ENCODE data around the gene ATP9B. TPM values are rescaled to one million over a fixed set of nuclear protein-coding genes. Genes with fewer than 3 reads are reported as not detected.

ATP9B gene
- total and polyA plus RNA-seq, 4 donors = 7.1 to 31.4 (median 15.5) TPM

- H3K4me3 ChIP-seq (ENCODE audit: low read depth in 1 of 3, low read length in 3 of 3) = no peak overlapping the region
- WGBS = 30% methylated on average over 31 of the region's 31 CpGs
- H3K9ac ChIP-seq (ENCODE audit: low read depth in 1 of 2, low read length in 2 of 2) = no peak overlapping the region
- H3K27ac ChIP-seq (ENCODE audit: low read depth in 1 of 2, low read length in 2 of 2) = no peak overlapping the region
- DNase-seq (ENCODE audit: low spot score) = peak; percentile 66
- TF ChIP-seq CTCF (IDR thresholded peaks at IDR 0.05; ENCODE audit: low read depth, low read length, missing input control) = peak; percentile 86
- TF ChIP-seq EGR1 (IDR thresholded peaks at IDR 0.05; ENCODE audit: low read depth in 2 of 2) = no peak
- TF ChIP-seq RAD21 (IDR thresholded peaks at IDR 0.05) = peak; percentile 85 to 90
- no peak for TF ChIP-seq HNF4G (IDR thresholded peaks at IDR 0.05)
- TF ChIP-seq HNF4A (conservative IDR thresholded peaks at IDR 0.05) = no peak
- no peak for TF ChIP-seq RXRA (IDR thresholded peaks at IDR 0.05)
- no peaks in the 10 kb centered on the region for H3K36me3 ChIP-seq (ENCODE audit: control insufficient read depth in 4 of 4, insufficient read depth in 3 of 4, low read depth in 1 of 4, low read length in 3 of 4)
- no peaks in the 10 kb centered on the region for H3K27me3 ChIP-seq (ENCODE audit: control insufficient read depth in 4 of 4, insufficient read depth in 4 of 4, low read length in 3 of 4)
- peaks cover 0 to 3% (median 1%) of the 10 kb centered on the region in 4 donors for H3K4me1 ChIP-seq (ENCODE audit: control insufficient read depth in 4 of 4, insufficient read depth in 4 of 4, low read length in 3 of 4)
- H3K9me3 ChIP-seq (ENCODE audit: control insufficient read depth in 4 of 4, low read length in 3 of 4) = no peaks in the 10 kb centered on the region
These were observed 177.3 kb downstream of the ATP9B start for GRCh38 chr18:79246309-79247108.

- Histone ChIP-seq H3K36me3 (ENCODE audit: control insufficient read depth in 4 of 4, insufficient read depth in 3 of 4, low read depth in 1 of 4, low read length in 3 of 4) (no peaks in the 10 kb centered on the region), H3K4me1 (ENCODE audit: control insufficient read depth in 4 of 4, insufficient read depth in 4 of 4, low read length in 3 of 4) (peaks cover 0 to 3% (median 1%) of the 10 kb centered on the region in 4 donors), H3K27ac (ENCODE audit: low read depth in 1 of 2, low read length in 2 of 2) (no peak overlapping the region), H3K27me3 (ENCODE audit: control insufficient read depth in 4 of 4, insufficient read depth in 4 of 4, low read length in 3 of 4) (no peaks in the 10 kb centered on the region), H3K9me3 (ENCODE audit: control insufficient read depth in 4 of 4, low read length in 3 of 4) (no peaks in the 10 kb centered on the region), H3K4me3 (ENCODE audit: low read depth in 1 of 3, low read length in 3 of 3) (no peak overlapping the region), H3K9ac (ENCODE audit: low read depth in 1 of 2, low read length in 2 of 2) (no peak overlapping the region)
- no peak for TF ChIP-seq TAF1 (conservative IDR thresholded peaks at IDR 0.05)
- no peak for TF ChIP-seq YY1 (IDR thresholded peaks at IDR 0.05)
- no peak for TF ChIP-seq ZBTB33 (IDR thresholded peaks at IDR 0.05)
- no peak for TF ChIP-seq HNF4G (IDR thresholded peaks at IDR 0.05)
- TF ChIP-seq HNF4A (conservative IDR thresholded peaks at IDR 0.05) = no peak
- no peak for TF ChIP-seq FOXA2 (IDR thresholded peaks at IDR 0.05)
- no peak for TF ChIP-seq GABPA (IDR thresholded peaks at IDR 0.05 in 1 of 2, conservative IDR thresholded peaks at IDR 0.05 in 1 of 2)
- no peak for DNase-seq (ENCODE audit: low spot score)
- WGBS = 93% methylated on average over 9 of the region's 9 CpGs
These were observed 179.4 kb downstream of the ATP9B start for GRCh38 chr18:79248495-79249060.

GRCh38 chr18:79250301-79250981 lies 181.2 kb downstream of the ATP9B start:
- Histone ChIP-seq H3K36me3 (ENCODE audit: control insufficient read depth in 4 of 4, insufficient read depth in 3 of 4, low read depth in 1 of 4, low read length in 3 of 4) (peaks cover 0 to 4% (median 4%) of the 10 kb centered on the region in 4 donors), H3K4me1 (ENCODE audit: control insufficient read depth in 4 of 4, insufficient read depth in 4 of 4, low read length in 3 of 4) (peaks cover 0 to 3% (median 1%) of the 10 kb centered on the region in 4 donors)
- no peak for TF ChIP-seq MAX (IDR thresholded peaks at IDR 0.05)
- TF ChIP-seq TAF1 (conservative IDR thresholded peaks at IDR 0.05) = no peak
- TF ChIP-seq SP1 (IDR thresholded peaks at IDR 0.05) = no peak
- no peak for TF ChIP-seq RAD21 (IDR thresholded peaks at IDR 0.05)
- no peak for TF ChIP-seq HNF4G (IDR thresholded peaks at IDR 0.05)
- no peak for TF ChIP-seq NR2F2 (IDR thresholded peaks at IDR 0.05)
- no peak for TF ChIP-seq ATF3 (IDR thresholded peaks at IDR 0.05)
- no peak for TF ChIP-seq FOXA1 (IDR thresholded peaks at IDR 0.05)
- no peak for TF ChIP-seq RXRA (IDR thresholded peaks at IDR 0.05)
- TF ChIP-seq REST (IDR thresholded peaks at IDR 0.05) = no peak

More at GRCh38 chr18:79250301-79250981, 181.2 kb downstream of the ATP9B start:
- Histone ChIP-seq H3K9ac (ENCODE audit: low read depth in 1 of 2, low read length in 2 of 2) (no peak overlapping the region), H3K4me3 (ENCODE audit: low read depth in 1 of 3, low read length in 3 of 3) (no peak overlapping the region), H3K27ac (ENCODE audit: low read depth in 1 of 2, low read length in 2 of 2) (no peak overlapping the region), H3K27me3 (ENCODE audit: control insufficient read depth in 4 of 4, insufficient read depth in 4 of 4, low read length in 3 of 4) (no peaks in the 10 kb centered on the region), H3K9me3 (ENCODE audit: control insufficient read depth in 4 of 4, low read length in 3 of 4) (no peaks in the 10 kb centered on the region)
- no peak for DNase-seq (ENCODE audit: low spot score)
- WGBS = 97% methylated on average over 12 of the region's 12 CpGs

Data from liver (tissue), 9 donors.